Islet of Langerhans (tissue), 1 donor: Measurements from ENCODE around the gene STAT6.
"Not testable (repeated sequence)": the region's sequence is repeated elsewhere in the genome, so short reads cannot be mapped to it uniquely, and the experiment has no call there.

ENCODE experiments used
- FAIRE-seq: peaks from one replicate; lab custom pipeline; 2011; peaks lifted over from hg19 to GRCh38; lab: Jason Lieb, UNC

Gene STAT6

DNA sequence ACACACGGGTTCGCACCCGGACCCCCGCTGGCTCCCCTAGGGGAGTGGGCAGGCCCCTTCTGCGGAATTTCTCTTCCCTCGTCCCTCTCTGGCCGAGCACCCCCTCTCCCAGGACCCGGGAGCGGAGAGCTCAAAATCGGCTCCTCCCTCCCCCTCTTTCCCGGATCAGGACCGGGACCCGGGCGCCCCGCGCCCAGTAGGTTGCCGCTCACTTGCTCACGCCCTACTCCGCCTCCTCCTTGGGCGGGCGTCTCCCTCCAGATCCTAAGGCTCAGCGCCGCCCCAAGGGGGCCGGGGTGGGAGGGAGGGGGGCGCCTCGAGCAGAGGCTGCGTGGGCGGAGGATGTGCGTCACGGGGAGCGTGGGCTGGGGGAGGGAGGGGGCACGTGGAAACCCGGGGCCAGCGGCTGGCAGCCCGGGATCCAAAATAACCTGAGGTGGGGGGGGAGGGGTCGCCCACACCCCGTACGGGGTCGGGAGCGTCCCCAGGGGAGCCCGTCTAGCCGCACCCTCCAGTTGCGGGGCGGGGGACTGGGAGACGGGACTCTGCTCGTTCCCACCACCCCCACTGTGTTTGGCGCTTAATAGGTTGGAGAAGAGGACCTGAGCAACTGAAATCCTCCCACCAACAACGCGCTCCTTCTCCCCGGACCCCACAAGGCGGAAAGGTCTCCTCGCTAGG, 24.0 kb downstream of the STAT6 start:
- FAIRE-seq, result no peak

DNA sequence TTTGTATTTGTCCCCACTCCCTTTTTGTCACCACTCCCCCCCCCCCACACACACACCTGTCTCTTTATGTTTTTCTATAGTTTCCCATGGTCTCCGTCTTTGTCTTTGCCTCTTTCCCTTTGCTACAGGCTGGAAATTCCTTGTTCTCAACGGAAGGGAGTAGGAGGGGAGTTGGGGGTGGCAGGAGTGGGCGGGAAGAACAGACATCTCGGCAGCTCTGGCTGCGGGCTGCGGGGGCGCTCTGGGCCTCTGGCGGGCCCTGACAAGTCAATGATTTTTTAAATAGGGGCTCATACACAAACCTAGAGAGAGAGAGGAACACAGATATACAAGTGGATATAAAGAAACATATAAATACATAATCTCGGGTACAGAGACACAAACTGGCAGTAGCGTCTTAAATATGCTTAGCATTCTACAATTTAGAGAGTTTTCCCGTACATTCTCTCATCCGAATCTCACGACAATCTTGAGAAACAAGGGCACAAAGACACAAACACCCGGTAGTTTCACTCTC, 24.6 kb downstream of the STAT6 start:
- no peak for FAIRE-seq

DNA sequence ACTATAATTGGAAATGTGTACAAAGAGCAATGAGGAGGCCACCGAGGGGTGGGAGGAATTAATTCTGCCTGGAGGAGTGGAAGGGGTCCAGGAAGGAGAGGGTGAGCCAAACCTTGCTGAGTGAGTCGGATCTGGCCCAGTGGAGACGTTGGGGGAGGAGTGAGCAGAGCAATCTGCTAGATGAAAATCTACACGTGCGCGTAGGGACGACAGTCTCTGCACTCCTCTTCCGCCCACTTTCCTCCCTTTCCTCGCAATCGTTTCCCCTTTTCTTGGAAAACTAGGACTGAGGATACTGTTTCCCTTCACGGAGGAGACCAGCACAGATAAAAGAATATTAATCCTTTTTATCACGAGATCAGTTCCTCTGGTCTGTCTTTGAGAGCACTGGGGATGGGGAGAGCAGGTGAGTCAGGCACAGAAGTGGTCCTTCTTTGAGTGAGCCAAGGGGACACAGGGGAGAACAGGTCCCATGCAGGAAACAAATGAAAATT, 25.1 kb downstream of the STAT6 start:
- no peak for FAIRE-seq

DNA sequence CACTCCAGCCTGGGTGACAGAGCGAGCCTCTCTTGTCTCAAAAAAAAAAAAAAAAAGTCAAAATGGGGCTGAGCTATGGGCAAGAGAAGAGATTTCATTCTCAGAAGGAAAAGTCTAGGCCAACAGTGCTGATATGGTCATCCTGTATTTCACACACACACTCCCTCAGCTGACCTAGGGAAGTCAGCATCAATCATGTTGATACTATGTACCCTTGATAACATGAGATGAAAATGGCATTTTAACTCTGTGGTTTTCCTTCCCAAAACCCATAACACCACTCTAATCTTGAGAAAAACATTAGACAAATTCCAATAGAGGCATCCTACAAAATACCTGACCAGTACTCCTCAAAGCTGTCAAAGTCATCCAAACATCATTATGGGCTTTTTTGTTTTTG, 30.3 kb downstream of the STAT6 start:
- no peak for FAIRE-seq

DNA sequence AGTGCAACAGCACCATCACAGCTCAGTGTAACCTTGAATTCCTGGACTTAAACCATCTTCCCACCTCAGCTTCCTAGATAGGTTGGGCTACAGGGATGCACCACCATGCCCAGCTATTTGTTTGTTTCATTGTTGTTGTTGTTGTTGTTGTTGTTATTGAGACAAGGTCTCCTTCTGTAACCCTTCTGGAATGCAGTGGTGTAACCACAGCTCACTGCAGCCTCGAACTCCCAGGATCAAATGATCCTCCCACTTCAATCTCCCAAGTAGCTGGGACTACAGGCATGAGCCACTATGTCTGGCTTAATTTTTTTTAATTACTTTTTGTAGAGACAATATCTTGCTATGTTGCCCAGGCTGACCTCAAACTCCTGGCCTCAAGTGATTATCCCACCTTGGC, 31.3 kb downstream of the STAT6 start:
- FAIRE-seq, result no peak

DNA sequence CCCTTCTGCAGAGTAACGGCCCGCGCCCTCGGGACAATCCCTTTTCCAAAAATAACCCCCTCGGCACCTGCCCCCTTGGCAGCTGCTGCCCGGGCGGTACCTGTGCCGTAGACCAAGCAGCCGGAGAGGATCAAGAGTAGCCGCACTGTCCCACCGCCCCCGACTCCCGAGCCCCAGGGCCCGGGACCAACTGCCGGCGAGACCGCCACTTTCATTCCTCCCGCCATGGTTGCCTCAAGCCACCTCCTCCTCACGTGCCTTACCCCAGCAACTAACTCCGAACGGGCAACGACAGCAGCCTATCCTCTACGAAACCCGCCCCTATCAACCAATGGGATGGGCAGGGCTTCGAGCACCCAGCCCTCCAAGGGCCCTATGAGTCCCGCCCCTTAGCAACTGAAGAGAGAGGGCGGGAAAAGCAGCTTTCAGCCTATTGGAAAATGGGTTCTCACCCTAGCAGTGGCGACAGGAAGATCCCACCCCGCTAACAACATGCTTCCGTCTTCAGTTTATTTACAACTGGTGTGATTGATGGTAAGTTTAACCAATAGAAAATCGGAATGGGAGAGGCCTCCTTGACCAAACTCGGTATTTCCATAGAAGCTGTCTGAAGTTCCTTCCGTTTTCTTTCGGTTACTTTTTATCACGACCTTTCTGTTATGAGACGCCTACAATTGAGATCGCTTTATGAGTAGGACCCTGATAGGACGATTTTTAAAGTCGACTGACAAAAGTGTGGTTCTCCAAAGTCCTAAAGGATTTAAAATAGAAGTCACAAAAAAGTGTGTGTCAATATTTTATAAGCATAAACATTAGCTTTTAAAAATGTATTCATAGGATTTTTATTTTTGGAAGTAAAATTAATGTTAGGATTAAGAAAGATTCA, 32.4 kb downstream of the STAT6 start, which contains the start of gene NEMP1:
TSS of gene NEMP1 (minus strand) at position 273 of the 886 bp plus-strand sequence. CDS start at position 227, 46 bp downstream.
- peak; percentile 98 for FAIRE-seq

DNA sequence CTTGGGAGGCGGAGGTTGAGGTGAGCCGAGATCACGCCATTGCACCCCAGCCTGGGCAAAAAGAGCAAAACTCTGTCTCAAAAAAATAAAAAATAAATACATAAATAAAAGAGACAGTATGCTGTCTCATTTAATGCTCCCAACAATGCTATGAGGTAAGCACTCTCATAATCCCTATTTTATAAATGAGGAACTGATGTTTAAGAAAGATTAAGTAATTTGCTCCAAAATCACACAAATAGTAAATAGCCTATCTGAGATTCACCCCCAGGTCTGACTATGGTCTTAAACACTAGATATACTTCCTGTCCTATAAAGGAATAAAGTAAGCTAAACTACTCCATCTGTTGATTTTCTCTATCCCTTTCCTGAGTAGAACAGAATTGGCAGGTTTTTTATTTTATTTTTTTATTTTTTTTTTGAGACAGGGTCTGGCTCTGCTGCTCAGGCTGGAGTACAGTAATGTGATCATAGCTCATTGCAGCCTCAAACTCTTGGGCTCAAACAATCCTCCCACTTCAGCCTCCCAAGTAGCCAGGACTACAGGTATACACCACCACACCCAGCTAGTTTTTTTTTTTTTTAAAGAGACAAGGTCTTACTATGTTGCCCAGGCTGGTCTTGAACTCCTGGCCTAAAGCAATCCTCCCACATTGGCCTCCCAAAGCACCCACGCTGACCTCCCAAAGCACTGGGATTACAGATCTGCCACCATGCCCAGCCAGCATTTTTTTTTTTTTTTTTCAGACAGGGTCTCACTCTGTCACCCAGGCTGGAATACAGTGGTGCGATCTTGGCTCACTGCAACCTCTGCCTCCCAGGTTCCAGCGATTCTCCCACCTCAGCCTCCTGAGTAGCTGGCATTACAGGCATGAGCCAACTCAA, 37.4 kb downstream of the STAT6 start:
- not testable (repeated sequence) for FAIRE-seq

DNA sequence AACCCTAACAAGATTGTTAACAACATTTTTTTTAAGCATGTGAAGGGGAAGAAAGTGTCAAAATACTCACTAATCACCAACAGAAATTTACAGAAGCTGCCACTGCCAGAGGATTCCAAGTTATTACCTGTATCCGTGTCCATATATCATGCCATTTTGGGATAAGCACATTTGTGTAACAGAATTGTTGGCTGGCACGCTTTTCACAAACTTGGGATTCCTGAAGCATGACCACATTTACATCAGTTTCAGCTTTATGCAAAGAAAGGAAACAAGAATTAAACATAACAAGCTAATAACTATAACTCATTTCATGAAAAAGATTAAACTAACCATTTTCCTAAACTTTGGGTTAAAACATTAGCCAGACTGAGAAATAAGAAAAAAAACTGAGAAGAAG, 38.5 kb downstream of the STAT6 start:
- no peak for FAIRE-seq

DNA sequence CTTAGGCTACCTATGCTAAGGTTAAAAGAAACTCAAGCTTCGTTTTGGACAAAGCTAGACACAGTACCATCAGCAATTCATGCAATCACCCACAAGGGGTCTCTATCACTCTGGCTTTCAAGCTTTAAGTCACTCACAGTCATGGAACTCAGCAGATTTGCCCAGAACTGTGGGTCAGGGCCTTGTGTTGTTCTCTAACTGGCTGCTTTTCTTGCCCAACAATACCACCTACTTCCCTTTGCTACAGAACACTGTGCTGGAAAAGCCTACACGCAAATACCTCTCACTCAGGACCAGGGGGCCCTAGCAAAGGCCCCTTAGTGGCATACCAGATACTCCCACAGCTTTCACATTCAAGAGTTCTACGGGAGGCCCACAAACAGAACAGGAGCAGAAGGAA, 41.6 kb downstream of the STAT6 start:
- peak; percentile 88 for FAIRE-seq

DNA sequence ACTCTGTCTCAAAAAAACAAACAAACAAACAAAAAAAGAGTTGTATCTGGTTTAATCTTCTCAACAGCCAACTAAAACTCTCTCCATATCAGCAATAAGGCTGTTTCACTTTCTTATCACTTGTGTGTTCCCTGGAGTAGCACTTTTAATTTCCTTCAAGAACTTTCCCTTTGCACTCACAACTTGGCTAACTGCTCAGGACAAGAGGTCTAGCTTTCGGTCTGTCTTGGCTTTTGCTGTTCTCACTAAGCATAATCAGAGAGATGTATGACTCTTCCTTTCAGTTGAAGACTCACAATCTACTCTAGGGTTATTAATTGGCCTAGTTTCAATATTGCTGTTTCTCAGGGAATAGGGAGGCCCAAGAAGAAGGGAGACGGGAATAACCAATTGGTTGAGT, 44.9 kb downstream of the STAT6 start:
- no peak for FAIRE-seq

DNA sequence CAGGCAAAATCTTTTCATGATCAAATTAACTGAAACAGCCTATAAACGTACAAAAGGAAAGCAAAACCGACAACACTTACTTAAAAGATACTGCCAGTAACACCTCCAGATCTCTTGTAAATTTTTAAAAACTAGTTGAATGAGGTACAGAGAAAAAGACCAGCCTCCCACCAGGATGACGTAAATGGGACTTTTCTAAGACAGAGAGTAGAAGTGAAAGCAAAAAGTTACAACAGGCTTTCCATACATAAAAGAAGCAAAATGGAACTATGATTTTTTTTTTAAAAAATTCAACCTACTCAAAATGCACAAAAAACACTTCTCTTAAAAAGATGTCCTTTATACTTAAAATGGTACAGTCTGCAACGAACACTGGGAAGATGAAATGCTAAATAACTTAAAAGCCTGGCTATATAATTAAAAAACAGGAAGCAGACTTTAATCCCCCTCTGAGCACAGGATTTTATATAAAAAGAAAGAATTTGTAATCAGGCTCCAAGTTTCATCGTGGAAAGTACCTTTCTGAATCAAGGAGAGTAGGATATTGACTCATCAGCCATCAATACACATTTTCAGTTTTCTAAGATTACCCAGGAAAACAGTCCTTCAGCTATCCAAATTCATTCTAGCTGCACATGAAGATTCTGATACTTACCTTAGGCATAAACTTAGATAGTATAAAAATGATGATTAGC, 47.0 kb downstream of the STAT6 start:
- FAIRE-seq, result no peak

DNA sequence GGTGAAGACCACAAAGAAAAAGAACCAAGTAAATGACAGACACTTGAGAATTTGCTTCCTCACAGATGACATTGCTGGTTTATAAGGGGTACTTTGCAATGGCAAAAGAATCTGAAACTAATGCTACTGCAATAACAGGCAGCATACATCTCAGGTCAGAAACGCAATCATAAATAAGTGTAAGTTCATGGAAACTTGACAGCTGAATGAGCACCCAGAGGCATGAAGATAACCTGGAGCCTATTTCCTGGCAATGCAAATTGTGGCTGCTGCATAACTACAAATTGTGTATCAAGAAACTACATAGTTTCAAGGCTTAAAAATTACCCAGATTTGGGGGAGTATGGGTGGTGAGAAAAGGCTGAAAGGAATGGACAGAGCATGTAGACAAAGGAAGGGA, 52.7 kb downstream of the STAT6 start:
- no peak for FAIRE-seq

DNA sequence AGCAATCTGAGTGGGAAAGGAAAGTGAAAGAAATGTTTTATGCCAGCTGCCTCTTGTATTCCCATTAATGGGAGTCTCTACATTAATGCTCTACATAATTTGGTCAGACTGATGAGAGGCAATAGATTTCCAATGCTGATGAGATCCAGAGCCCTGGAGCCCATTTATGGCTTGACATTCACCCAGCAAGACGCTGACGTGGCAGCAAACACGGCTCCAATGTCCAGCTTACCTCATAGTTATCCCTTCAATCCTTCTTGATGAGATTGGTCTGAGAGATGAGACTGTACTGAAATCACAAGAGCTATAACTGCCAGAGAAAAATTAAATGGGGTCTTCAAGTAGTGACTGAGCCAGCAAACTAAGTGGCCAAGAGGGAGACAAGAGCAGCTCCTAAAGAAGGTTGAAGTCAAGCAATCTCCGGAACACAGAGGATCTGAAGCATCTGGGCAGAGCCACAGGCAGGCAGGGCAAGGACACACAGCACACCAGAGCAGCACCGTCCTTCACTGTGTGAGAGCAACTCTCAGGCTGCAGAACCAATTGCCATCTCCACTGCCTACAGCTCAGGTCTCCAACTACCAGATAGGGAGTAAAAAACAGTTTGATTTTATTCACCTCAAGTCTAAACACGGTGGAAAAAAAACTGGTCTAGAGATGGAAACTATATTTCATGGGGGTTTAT, 54.0 kb downstream of the STAT6 start:
- no peak for FAIRE-seq

DNA sequence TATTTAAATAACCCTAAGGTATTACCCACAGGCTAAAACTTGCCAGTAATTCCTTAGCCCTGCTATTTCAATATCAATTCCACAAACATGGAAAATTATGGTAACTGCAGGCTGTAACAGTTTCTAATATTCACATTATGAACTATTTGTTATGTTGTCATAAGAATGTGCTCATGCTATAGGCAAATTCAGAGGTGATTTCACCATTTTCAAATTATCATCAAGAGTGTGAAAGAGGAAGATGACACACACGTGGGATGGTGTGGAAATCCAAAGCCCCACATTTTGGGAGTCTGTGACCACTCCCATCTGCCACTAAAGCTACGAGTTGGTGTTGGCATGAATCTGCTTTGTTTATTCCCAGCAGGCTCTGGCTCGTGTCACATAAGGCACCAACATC, 55.3 kb downstream of the STAT6 start:
- FAIRE-seq, result no peak

DNA sequence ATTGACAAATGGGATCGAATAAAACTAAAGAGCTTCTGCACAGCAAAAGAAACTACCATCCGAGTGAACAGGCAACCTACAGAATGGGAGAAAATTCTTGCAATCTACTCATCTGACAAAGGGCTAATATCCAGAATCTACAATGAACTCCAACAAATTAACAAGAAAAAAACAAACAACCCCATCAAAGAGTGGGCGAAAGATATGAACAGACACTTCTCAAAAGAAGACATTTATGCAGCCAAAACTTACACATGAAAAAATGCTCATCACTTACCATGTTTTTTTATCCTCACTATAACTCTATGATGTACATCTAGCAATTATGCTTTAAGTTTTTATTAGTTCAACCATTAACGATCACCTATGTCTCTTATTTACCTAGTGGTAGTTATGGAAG, 57.3 kb downstream of the STAT6 start:
- FAIRE-seq, result not testable (repeated sequence)

DNA sequence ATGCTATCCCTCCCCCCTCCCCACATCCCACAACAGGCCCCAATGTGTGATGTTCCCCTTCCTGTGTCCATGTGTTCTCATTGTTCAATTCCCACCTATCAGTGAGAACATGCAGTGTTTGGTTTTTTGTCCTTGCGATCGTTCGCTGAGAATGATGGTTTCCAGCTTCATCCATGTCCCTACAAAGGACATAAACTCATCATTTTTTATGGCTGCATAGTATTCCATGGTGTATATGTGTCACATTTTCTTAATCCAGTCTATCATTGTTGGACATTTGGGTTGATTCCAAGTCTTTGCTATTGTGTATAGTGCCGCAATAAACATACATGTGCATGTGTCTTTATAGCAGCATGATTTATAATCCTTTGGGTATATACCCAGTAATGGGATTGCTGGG, 58.0 kb downstream of the STAT6 start:
- not testable (repeated sequence) for FAIRE-seq

DNA sequence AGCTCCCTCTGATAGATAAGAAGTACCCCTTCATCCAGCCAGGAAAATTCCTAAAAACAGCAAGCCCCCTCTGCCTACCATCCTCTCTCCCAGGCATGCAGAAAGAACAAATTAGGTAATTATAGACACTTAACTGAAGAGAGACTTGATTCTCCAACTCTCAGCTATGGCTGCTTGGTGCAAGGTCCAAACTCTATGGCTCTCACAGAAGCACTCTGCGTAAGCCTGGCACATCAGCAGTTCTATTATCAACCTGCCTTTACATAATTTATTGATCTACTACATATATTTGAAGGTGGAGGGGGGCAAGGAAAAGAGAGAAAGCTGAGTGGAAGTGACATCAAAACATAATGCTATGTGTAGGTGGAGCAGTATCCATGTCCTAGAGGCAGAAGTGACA, 60.2 kb downstream of the STAT6 start:
- FAIRE-seq, result no peak

DNA sequence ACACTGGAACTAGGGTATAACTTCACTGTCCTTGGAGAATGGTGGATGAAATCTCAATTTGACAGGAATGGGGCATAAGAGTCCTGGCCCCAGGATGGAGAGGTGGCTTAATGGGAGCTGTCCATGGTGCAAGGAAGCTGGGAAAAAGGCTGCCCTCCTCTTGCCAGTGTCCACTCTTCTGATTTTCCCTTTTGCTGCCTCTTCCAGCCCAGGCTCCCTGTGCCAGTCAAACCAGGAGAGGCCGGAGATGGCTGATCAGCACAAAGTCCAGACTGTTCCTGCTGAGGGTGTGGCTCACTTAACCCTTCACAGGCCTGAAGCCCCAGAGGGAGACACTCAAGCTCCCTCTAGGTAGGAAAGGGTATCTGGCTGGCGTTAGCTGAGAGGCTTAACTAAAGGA, 61.3 kb downstream of the STAT6 start, which contains the start of gene MYO1A:
TSS of gene MYO1A (minus strand) at position 240 of the 400 bp plus-strand sequence. CDS start 1,806 bp downstream, outside the sequence.
- no peak for FAIRE-seq

DNA sequence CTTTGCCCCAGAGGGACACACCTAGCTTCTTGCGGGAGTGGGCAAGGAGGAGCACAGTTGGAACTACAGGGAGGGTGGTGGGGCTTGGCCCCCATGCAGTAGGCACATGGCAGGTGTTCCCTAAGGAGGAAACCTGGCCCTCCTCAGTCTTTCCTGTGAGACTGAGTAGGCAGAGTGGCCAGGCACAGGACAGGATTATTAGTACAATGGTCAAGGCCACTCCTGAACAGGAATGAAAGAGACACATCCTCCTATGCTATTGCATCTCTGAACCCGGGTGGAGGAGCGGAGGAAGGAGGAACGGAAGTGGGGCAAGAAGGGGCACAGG, 62.1 kb downstream of the STAT6 start:
- no peak for FAIRE-seq

DNA sequence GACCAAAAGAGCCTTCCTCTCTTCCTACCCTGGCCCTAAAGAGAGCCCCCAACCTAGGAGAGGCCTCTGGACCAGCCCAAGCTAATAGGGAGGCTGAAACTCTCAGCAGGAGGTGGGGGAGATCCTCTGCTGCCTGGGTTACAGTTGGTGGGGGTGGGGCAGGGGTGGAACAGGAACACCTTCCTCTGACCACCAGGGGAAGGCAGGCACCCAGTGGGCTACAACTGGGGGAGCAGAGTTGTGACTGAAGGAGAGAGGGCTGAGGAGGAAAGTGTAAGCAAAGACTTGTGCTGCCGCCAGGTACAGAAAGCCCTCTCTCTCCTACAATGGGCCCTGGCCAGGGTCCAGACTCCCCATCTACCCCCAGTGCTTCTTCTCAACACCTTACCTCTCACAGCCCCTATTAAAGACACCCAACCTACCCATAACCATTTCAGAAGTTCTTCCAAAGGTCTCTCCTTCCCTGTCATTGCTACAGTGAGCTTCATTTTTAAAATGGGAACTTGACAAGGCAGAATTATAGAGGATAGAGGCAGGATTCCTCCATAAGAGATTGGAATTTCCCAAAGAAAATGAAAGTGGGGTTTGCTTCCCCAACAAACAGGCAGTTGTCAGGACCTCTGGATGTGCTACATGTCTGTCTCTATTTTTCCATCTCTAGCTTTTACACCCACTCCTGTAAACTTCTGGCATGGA, 62.6 kb downstream of the STAT6 start:
- no peak for FAIRE-seq
